Erythroblast (primary cell): ENCODE data around the gene DMRT3.

Experiments used
- GATA1 ChIP-seq: IDR thresholded peaks from 2 replicates; pipeline ENCODE4 v1.6.1; 2011; ENCODE audit warnings: low read depth, mild to moderate bottlenecking, control low read depth, low read length, moderate library complexity
- POLR2A ChIP-seq: IDR thresholded peaks from 2 replicates; pipeline ENCODE4 v1.6.1; 2011; ENCODE audit warnings: mild to moderate bottlenecking, low read length

DNA sequence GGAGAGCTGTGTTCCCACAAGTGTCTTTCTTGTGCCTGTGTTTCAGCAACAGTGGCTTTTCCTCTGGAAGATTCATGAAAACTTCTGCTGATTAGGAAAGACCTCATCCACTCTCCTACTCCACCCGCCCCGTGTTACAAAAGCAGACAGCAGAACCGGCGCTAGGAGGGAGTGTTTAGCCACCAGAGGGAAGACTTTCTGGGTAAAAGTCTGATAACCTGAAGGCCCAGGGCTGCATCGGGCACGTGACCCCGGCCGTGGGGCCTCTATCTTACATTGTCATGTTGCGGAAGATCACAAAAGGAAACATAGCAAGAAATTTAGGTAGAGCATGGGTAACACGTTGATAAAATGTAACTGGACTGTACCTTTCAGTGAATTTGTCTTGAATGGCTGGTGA, 41.7 kb downstream of the DMRT3 start:
- TF ChIP-seq POLR2A (no peak), GATA1 (no peak)
